ENCODE measurements around the gene VEGFD. TPM values are rescaled to one million over a fixed set of nuclear protein-coding genes. Genes with fewer than 3 reads are reported as not detected.
A peak's percentile ranks its signal among the peaks of the same experiment; 100 is the strongest.

The VEGFD gene, protein sequence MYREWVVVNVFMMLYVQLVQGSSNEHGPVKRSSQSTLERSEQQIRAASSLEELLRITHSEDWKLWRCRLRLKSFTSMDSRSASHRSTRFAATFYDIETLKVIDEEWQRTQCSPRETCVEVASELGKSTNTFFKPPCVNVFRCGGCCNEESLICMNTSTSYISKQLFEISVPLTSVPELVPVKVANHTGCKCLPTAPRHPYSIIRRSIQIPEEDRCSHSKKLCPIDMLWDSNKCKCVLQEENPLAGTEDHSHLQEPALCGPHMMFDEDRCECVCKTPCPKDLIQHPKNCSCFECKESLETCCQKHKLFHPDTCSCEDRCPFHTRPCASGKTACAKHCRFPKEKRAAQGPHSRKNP
- polyA plus RNA-seq = 0.24 TPM
- long read RNA-seq, donor 1 = 0 reads
- long read RNA-seq, donor 2 = 0 reads
- long read RNA-seq, donor 3 = 0 reads
- long read RNA-seq, donor 4 = 0 reads
- long read RNA-seq, donor 5 = 0 reads
- long read RNA-seq, donor 6 = 0 reads
- long read RNA-seq, donor 7 = 0 reads
- long read RNA-seq, donor 8 = 0 reads
- long read RNA-seq, donor 9 = 0 reads
- long read RNA-seq, donor 10 = 0 reads
- long read RNA-seq, donor 11, partial matches to known transcripts = 0 of 1 reads
- long read RNA-seq, donor 11, other reads (novel, unspliced or antisense) = 0 of 1 reads

DNA sequence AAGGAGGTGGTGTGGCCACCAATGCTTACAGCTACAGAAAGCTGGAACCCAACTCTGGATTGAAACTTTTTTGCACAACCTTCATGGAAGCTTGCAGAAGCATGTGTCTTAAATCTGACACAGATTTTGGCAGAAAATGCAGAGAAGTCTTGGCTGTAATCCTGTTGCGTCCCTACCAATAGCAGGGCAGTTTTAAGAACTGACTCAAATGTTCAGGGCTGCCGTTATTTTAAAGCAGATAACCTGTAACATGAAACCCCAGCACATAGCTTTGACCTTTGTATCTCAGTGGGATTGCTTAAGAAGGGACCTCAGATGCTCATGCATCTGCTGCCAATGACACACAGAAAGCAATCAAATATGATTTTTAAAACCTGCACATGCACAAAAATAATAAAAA lies at the start of gene VEGFD:
VEGFD (minus strand) TSS at position 110 of the 400 bp plus-strand sequence. CDS start 467 bp downstream, outside the sequence.
- no peaks in the 10 kb centered on the region for H3K4me1 ChIP-seq (ENCODE audit: control insufficient read depth, insufficient read depth, low read length)
- H3K4me3 ChIP-seq (ENCODE audit: low read length) = no peak within 1 kb of the TSS
- no peaks in the 10 kb centered on the region for H3K9me3 ChIP-seq (ENCODE audit: control insufficient read depth, low read depth, low read length)
- no peaks in the 10 kb centered on the region for H3K27me3 ChIP-seq (ENCODE audit: control insufficient read depth, insufficient read depth, low read length)
- H3K27ac ChIP-seq (ENCODE audit: low read length) = no peak within 1 kb of the TSS
- DNase-seq = peak; percentile 5 to 28
- no peaks in the 10 kb centered on the region for H3K36me3 ChIP-seq (ENCODE audit: control insufficient read depth, insufficient read depth, low read length)
- WGBS (ENCODE audit: insufficient coverage, low lambda C conversion rate) = no CpG with 5 or more reads among the region's 2 CpGs

DNA sequence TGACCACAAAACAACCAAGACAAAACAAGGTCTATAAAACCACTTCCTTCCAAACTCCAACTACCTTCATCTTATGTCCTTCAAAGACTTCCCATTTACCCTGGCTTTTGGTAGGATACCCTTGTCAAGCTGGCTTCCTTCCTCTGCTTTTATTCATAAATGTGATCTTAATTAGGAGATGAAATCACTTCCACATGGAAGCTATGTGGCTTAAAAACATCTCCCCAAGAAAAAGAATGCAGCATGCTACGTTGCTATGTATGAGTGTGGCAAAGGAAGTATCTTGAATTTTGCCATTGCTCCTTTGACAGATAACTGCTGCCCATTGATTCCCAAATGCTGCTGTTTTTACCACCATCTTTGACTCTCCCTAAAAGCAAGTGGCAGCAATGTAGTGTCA lies 46.4 kb upstream of the VEGFD start:
- Histone ChIP-seq H3K36me3 (ENCODE audit: control insufficient read depth, insufficient read depth, low read length) (no peaks in the 10 kb centered on the region), H3K27ac (ENCODE audit: low read length) (no peak overlapping the region), H3K4me1 (ENCODE audit: control insufficient read depth, insufficient read depth, low read length) (no peaks in the 10 kb centered on the region), H3K9me3 (ENCODE audit: control insufficient read depth, low read depth, low read length) (no peaks in the 10 kb centered on the region), H3K27me3 (ENCODE audit: control insufficient read depth, insufficient read depth, low read length) (no peaks in the 10 kb centered on the region), H3K4me3 (ENCODE audit: low read length) (no peak overlapping the region)
- WGBS (ENCODE audit: insufficient coverage, low lambda C conversion rate) = no CpG with 5 or more reads among the region's 1 CpG
- DNase-seq = no peak

DNA sequence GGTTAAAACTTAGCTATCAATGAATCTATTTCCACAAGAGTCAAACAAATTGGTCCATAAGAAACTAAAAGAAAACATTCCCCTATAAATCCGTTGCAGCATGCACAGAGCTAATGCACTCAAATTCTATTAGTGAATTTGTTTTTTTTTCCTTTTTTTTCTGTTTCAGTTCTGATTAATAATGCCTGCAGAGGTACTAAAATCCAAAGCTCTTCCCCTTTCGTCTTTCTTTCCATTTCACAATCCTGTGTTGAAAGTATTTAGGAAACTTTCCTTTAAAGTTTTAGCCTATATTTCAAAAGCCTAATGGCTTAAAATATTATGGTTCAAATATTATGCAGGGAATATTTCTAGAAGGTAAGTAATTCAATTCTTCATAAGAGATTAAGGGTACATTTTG lies 45.9 kb upstream of the VEGFD start:
- H3K9me3 ChIP-seq (ENCODE audit: control insufficient read depth, low read depth, low read length) = no peaks in the 10 kb centered on the region
- no CpG with 5 or more reads among the region's 2 CpGs for WGBS (ENCODE audit: insufficient coverage, low lambda C conversion rate)
- no peak overlapping the region for H3K27ac ChIP-seq (ENCODE audit: low read length)
- DNase-seq = no peak
- H3K27me3 ChIP-seq (ENCODE audit: control insufficient read depth, insufficient read depth, low read length) = no peaks in the 10 kb centered on the region
- no peak overlapping the region for H3K4me3 ChIP-seq (ENCODE audit: low read length)
- H3K4me1 ChIP-seq (ENCODE audit: control insufficient read depth, insufficient read depth, low read length) = no peaks in the 10 kb centered on the region
- H3K36me3 ChIP-seq (ENCODE audit: control insufficient read depth, insufficient read depth, low read length) = no peaks in the 10 kb centered on the region

DNA sequence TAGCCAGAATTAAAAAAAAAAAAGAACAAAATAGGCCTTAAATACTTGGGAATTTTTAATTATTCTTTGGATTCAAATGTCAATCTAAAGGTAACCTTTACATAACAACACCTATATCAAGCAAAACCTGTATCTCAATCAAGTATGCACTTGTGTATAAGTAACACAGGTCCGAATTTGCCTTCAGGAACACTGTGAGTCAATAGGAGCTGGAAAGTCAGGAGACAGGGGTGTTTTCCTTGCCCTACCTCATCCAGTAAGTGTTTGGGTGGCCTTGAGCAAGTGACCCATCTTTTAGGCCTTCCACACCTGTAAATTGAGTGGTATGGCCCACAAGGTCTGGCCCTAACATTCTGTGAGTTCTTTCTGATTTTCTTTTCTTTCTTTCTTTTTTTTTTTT lies 40.8 kb upstream of the VEGFD start:
- H3K27ac ChIP-seq (ENCODE audit: low read length) = no peak overlapping the region
- H3K27me3 ChIP-seq (ENCODE audit: control insufficient read depth, insufficient read depth, low read length) = no peaks in the 10 kb centered on the region
- H3K4me1 ChIP-seq (ENCODE audit: control insufficient read depth, insufficient read depth, low read length) = no peaks in the 10 kb centered on the region
- H3K4me3 ChIP-seq (ENCODE audit: low read length) = no peak overlapping the region
- no CpG with 5 or more reads among the region's 1 CpG for WGBS (ENCODE audit: insufficient coverage, low lambda C conversion rate)
- H3K9me3 ChIP-seq (ENCODE audit: control insufficient read depth, low read depth, low read length) = no peaks in the 10 kb centered on the region
- no peaks in the 10 kb centered on the region for H3K36me3 ChIP-seq (ENCODE audit: control insufficient read depth, insufficient read depth, low read length)
- no peak for DNase-seq

DNA sequence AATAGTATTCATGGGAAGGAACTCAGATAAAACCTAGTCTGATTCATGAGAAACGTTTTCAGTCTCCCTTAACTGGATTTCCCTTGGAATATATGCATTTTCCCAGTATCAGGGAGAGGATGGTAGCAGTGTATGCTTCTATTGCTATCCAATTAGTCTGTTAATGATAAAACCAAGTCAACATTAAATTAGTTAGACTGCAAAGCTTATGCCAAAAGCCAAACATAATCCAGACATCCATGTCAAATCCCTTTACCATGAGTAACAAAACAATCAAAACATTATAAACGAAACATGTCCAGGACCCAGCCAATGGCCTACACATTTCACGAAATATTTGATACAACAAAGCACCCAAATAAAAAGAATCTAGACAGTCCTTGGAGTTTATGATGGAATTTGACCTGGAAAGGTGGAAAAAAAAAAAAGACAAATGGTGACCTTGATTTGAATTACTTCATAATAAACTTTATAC lies 34.5 kb upstream of the VEGFD start:
- WGBS (ENCODE audit: insufficient coverage, low lambda C conversion rate) = 100% methylated on average over 1 of the region's 3 CpGs
- no peak for DNase-seq
- H3K9me3 ChIP-seq (ENCODE audit: control insufficient read depth, low read depth, low read length) = no peaks in the 10 kb centered on the region

DNA sequence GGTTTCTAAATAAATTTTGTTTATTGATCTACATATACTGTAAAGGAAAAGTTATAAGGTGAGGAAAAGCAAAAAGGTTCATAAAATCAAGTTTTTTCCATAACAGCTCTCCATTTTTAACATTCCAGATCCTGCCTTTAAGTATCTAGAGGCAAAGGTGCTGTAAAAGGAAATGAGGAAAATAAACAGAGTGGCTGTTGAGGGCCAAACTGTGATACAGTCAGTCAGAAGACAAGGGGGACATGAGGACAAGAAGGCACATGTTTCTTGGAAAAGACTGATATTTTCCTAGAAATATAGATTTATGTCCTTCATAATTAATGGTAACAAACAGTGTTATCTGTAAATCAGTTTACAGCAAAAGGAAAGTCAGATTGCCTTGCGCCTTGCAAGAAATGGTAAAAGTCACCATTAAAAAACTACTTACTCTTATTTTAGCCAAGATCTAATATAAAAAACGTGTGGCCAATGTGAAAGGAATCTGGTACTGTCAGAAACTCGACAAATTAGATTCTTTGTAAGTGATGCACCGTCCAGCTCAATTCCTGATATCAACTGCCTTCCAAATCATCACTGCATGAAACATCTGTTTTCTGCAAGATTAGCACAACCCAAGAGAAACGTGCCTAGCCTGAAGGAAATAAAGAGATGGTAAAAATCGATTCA lies 34.0 kb upstream of the VEGFD start:
- Histone ChIP-seq H3K4me3 (ENCODE audit: low read length) (no peak overlapping the region), H3K27ac (ENCODE audit: low read length) (no peak overlapping the region), H3K4me1 (ENCODE audit: control insufficient read depth, insufficient read depth, low read length) (no peaks in the 10 kb centered on the region), H3K9me3 (ENCODE audit: control insufficient read depth, low read depth, low read length) (no peaks in the 10 kb centered on the region), H3K36me3 (ENCODE audit: control insufficient read depth, insufficient read depth, low read length) (no peaks in the 10 kb centered on the region), H3K27me3 (ENCODE audit: control insufficient read depth, insufficient read depth, low read length) (no peaks in the 10 kb centered on the region)
- no CpG with 5 or more reads among the region's 6 CpGs for WGBS (ENCODE audit: insufficient coverage, low lambda C conversion rate)
- DNase-seq = no peak

More for the DNA sequence above, 34.5 kb upstream of the VEGFD start:
- H3K27ac ChIP-seq (ENCODE audit: low read length) = no peak overlapping the region
- H3K4me3 ChIP-seq (ENCODE audit: low read length) = no peak overlapping the region
- no peaks in the 10 kb centered on the region for H3K4me1 ChIP-seq (ENCODE audit: control insufficient read depth, insufficient read depth, low read length)
- H3K27me3 ChIP-seq (ENCODE audit: control insufficient read depth, insufficient read depth, low read length) = no peaks in the 10 kb centered on the region
- H3K36me3 ChIP-seq (ENCODE audit: control insufficient read depth, insufficient read depth, low read length) = no peaks in the 10 kb centered on the region

DNA sequence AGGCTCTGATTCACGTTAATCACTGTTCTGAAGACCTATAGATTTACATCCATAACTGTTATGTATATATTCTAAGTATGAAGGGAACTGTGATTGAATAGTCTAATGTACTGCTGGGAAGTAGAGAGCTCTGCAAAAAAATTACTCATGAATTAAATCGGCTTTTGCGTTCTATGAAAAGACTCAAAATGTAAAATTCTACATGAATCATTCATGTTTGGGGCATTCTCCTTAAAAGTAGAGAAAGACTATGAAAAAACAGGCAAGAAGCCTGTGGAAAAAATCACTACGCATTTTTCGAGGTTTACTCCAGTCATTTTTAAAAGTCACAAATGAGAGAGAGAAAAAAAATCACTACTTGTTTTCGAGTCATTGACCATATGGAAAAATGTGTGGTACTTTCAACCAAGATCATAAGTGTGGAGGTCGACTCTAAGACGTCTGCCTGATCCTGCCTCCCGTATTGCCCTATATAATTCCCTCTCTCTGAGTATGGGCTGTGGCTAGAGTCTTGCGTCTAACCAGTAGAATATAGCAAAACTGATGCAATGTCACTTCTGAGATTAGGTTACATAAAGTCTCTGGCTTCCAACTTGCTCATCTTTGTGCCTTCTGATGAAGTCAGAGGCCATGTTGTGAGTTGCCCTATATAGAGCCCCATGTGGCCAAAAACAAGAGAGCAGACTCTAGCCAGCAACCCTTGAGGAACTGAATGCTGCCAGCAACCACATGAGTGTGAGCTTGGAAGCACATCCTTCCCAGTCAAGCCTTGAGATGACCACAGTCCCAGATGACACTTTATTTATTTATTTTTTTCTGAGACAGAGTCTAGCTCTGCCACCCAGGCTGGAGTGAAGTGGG lies 32.1 kb upstream of the VEGFD start:
- H3K27me3 ChIP-seq (ENCODE audit: control insufficient read depth, insufficient read depth, low read length) = no peaks in the 10 kb centered on the region
- no CpG with 5 or more reads among the region's 10 CpGs for WGBS (ENCODE audit: insufficient coverage, low lambda C conversion rate)
- H3K4me1 ChIP-seq (ENCODE audit: control insufficient read depth, insufficient read depth, low read length) = no peaks in the 10 kb centered on the region
- H3K9me3 ChIP-seq (ENCODE audit: control insufficient read depth, low read depth, low read length) = no peaks in the 10 kb centered on the region
- H3K4me3 ChIP-seq (ENCODE audit: low read length) = no peak overlapping the region
- no peaks in the 10 kb centered on the region for H3K36me3 ChIP-seq (ENCODE audit: control insufficient read depth, insufficient read depth, low read length)
- no peak for DNase-seq
- no peak overlapping the region for H3K27ac ChIP-seq (ENCODE audit: low read length)

DNA sequence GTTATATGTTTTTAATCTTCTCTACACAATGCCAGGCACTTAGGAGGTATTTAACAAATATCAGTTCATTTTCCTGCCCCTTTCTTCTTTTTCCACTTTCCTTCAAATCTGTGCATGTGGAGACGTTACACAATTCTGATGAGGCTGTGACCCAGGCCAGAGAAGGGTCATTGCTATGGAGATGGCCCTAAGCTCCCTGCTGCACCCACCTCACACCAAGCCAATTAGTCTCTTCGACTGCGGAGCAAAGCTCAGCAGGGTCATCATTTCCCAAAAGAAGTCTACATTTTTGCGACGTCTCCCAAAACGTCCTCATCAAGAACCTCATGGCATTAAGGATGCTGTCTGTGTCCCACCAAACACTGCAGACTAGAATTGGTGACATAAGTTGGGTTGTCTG lies 28.9 kb upstream of the VEGFD start:
- H3K27me3 ChIP-seq (ENCODE audit: control insufficient read depth, insufficient read depth, low read length) = no peaks in the 10 kb centered on the region
- WGBS (ENCODE audit: insufficient coverage, low lambda C conversion rate) = no CpG with 5 or more reads among the region's 6 CpGs
- H3K4me3 ChIP-seq (ENCODE audit: low read length) = no peak overlapping the region
- no peak overlapping the region for H3K27ac ChIP-seq (ENCODE audit: low read length)
- no peaks in the 10 kb centered on the region for H3K9me3 ChIP-seq (ENCODE audit: control insufficient read depth, low read depth, low read length)
- H3K36me3 ChIP-seq (ENCODE audit: control insufficient read depth, insufficient read depth, low read length) = no peaks in the 10 kb centered on the region
- no peak for DNase-seq
- H3K4me1 ChIP-seq (ENCODE audit: control insufficient read depth, insufficient read depth, low read length) = no peaks in the 10 kb centered on the region

DNA sequence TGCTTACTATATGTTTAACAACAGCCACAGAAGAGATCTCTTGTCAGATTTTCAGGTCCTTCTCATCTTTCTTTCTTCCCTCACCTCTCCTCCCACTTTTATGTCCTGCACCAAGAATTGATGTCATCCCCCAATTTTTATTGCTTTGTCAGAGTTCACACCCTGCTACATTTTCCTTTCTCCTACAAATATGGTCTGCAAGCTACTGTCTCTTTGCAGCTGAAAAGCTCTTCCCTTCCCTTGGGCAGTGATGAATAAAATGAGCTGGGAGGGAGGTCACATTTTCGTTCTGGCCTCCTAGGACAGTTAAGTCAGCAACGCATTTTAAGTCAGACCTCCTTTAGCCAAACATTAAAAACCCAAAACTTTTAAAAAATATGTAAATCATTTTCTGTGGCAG lies 26.7 kb upstream of the VEGFD start:
- Histone ChIP-seq H3K4me1 (ENCODE audit: control insufficient read depth, insufficient read depth, low read length) (no peaks in the 10 kb centered on the region), H3K36me3 (ENCODE audit: control insufficient read depth, insufficient read depth, low read length) (no peaks in the 10 kb centered on the region), H3K27ac (ENCODE audit: low read length) (no peak overlapping the region), H3K4me3 (ENCODE audit: low read length) (no peak overlapping the region), H3K9me3 (ENCODE audit: control insufficient read depth, low read depth, low read length) (no peaks in the 10 kb centered on the region), H3K27me3 (ENCODE audit: control insufficient read depth, insufficient read depth, low read length) (no peaks in the 10 kb centered on the region)
- DNase-seq = no peak
- WGBS (ENCODE audit: insufficient coverage, low lambda C conversion rate) = no CpG with 5 or more reads among the region's 2 CpGs

DNA sequence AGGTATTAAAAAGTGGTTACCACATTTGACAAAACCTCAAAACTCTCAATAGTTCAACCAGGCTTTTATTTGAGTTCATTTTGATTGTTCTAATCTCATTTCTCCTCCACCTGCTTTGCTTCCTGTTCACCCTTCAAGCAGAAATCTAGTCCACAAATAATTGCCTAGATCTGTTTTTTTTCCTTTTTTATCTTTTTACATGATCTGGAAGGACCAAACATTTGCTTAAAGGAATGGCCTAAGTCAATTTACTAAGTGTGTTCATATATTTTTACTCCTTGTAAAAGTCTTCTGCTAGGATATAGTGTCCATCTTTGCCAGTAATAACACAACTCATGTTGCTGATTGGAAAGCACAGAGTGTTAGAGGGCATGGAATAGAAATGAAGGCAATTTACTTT lies 26.2 kb upstream of the VEGFD start:
- no peak for DNase-seq
- Histone ChIP-seq H3K4me1 (ENCODE audit: control insufficient read depth, insufficient read depth, low read length) (no peaks in the 10 kb centered on the region), H3K36me3 (ENCODE audit: control insufficient read depth, insufficient read depth, low read length) (no peaks in the 10 kb centered on the region), H3K27ac (ENCODE audit: low read length) (no peak overlapping the region), H3K4me3 (ENCODE audit: low read length) (no peak overlapping the region), H3K27me3 (ENCODE audit: control insufficient read depth, insufficient read depth, low read length) (no peaks in the 10 kb centered on the region), H3K9me3 (ENCODE audit: control insufficient read depth, low read depth, low read length) (no peaks in the 10 kb centered on the region)

Measured in large intestine (tissue), 12 donors.